ENCODE data around the gene TMEM163.

The TMEM163 gene

DNA sequence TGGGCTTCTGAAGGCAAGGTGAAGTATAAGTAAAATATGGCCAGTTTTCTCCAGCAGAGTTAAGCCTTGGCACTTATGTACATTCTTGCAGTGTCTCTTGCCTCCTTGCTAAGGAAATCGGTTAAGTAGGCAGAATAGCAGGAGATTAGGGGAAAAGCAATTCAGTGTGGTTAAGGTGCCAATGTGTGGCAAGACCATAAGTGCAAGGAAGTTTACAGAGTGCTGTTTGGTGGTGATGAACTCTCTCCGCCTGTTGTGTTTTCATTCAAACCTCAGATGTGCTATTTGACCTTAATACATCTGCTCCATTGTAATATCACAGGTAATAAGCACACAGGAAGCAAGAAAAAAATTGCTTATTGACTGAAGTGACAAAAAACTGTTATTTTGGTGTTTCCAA, 308.8 kb downstream of the TMEM163 start:
- peak; percentile 63 for DNase-seq (ENCODE audit: low read depth)

DNA sequence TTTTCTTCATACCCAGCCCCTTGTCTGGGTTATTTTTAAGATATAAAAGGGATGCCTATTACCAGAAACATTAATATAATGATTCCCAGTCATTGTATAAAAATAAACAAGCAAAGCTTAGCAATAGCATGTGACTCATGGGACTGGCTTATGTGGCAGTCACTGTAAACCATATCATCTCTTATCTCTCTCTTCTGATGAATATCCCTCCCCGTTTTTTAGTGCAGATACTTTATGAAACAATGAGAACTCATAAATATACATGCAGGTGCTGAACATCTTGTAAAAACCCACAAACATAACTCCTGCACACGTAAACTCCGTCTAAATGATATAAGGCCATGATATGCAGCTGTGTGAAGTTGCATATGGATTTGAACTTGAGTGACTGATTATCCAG, 310.0 kb downstream of the TMEM163 start:
- peak; percentile 94 for DNase-seq (ENCODE audit: low read depth)

DNA sequence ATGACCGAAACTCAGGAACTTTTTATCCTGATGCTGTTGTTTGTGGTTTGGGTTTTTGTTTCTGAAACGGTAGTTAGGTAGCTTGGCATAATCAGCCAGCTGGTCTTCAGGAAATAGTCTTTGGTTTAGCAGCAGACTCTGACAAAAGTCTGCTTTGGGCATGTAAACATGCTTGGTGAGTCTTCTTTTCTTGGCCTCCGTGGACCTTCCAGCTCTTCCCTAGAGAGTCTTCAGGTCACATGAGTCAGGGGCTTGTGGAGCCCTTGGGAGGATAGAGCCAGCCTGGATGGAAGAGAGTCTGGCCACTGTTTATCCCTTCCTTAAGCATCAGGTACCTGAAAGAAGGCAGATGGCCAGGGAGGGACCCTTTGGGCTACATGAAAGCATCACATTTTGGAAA, 310.4 kb downstream of the TMEM163 start:
- DNase-seq (ENCODE audit: low read depth) = peak; percentile 76

DNA sequence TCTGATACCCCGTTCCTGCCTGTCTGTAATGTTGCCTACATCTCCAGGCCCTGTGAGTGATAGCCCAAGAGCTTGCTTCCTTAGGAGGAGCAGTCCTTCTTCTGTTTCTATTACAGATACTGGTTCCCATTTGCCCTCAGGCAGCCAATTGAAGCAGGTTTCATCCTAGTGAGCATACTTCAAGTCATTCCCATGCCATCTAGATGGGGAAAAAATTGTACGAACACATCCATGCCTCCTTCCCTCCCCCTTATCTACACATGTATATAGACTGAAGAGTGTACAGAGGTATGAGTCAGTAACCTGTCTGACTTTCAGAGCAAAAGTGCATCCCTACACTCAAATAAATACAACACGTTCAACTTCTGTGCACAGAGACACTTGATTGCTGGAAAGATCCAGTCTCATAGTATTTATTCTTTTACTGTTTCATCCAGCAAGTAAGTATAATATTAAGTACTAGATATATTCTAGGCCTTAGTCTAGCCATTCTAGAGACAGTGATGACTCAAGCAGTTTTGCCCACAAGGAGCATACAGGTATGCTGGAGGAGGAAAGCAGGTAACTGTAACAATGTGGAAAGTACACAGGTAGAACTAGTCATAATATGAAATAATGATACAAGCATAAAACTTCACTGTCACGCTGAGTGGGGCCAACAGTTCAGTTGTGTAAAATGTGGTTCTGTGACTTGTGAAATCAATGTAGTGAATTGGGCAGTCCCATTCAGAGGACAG, 311.5 kb downstream of the TMEM163 start:
- DNase-seq (ENCODE audit: low read depth) = no peak

DNA sequence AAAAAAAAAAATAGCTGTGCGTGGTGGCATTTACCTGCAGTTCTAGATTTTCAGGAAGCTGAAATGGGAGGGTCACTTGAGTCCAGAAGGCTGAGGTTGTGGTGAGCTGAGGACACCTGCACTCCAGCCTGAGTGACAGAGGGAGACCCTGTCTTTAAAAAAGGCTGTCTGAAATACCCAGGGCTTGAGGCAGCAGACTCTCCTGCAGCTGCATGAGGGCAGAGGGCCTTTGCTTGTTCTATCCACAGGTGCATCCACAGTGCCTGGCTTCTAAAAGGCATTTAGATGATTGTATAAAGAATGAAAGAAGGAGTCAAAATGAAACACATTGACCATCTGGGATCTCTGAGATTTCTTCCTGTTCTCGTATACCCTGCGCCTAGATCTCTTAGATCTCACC, 312.1 kb downstream of the TMEM163 start:
- DNase-seq (ENCODE audit: low read depth) = no peak

DNA sequence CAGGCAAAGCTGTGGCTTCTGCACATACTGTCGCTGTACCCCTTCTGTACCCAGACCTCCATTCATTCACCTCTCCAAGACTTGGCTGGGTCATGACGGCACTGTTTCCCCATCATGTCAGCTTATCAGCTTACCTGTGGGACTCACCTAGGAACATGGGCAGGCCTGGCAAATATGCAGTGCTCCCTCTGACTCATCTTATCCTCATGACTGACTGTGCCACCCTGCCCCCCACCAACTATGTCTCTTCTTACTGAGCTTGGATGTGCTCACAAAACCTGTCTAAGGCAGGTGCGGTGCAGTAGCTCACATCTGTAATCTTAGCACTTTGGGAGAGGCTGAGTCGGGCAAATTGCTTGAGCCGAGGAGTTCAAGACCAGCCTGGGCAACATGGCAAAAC, 312.5 kb downstream of the TMEM163 start:
- DNase-seq (ENCODE audit: low read depth) = no peak
